Activated CD4-positive, alpha-beta T cell treated with anti-CD3 and anti-CD28 coated beads, Interleukin-2, Interleukin-6, amounts not matched to agents 100 ng/mL and 50 ng/mL, durations not matched to agents 16 hours and 8 hours (primary cell): ENCODE measurements around the gene TREX2.

Experiments
- DNase-seq: peaks from one replicate; pipeline ENCODE4 v3.0.0-alpha.2; 2020

The TREX2 gene

GRCh38 chrX:153433161-153433680 is 12.6 kb downstream of the TREX2 start:
- DNase-seq: no peak

DNA sequence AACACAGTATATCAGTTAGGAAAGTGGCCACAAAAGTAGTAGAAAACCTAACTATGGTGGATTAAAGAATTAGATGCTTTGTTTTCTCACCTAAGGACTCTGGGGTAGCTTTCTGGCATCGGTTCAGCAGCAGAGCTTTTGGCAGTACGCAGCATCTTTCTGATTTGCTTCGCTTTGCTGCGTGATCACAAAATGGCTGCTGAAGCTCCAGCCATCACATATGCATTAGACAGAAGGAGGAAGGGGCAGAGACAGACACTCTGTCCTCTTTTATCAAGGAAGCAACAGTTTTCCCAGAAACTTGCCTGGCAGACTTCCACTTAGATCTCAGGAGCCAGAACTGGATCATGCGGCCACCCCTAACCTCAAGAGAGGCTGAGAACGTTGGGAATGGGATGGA is 15.1 kb downstream of the TREX2 start:
- no peak for DNase-seq

DNA sequence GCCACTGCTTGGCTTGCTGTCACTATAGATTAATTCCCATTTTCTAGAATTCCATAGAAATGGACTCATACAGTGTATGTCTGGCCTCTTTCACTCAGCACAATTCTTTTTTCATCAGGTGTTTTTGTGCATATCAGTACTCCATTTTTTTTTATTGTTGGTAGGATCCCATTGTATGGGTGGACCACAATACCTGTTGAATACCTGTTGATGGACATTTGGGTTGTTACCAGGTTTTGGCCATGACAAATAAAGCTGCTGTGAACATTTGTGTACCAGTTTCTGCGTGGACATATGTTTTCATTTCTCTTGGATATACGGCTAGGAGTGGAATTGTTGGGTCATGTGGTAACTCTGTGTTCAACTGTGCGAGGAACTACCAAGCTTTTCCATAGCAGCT is 19.7 kb downstream of the TREX2 start:
- no peak for DNase-seq

DNA sequence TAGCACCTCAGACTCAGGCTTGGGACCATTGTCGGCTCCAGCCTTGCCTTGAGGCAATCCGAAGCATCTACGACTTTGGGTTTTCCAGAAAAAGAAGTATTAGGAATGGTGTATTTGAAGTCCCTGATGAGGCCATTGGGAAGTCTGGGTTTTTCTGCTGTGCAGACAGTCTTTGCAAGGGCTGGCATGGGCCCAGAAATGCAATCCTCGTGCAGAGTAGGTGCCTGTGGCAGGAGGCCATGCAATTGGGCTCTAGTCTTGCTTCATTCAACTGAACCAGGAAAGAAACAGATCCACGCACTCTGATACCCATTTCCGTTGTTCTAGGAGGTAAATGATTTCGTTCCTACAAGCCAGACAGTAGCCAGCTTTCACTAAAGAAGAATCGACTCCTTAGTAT is 22.2 kb downstream of the TREX2 start:
- no peak for DNase-seq

DNA sequence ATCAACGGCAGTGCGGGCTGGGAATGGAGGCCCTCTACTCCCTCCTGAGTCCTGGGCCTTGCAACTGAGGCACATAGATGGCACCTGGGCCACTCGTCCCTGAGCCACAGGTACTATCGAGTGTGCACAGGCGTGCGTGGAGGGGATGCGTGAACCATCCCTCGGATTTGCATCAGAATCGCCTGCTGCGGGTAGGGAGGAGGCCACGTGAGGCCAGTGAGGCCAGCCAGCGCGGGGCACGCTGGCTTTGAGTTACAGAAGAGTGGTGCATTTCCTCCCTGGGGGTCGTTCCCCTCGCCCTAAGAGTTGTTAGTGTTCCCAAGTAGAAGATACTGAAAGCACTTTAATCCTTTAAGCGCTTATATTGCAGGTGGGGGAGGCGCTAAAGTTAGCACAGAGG is 24.0 kb downstream of the TREX2 start:
- DNase-seq: no peak

GRCh38 chrX:153420851-153421599 is 24.8 kb downstream of the TREX2 start:
- DNase-seq: no peak

DNA sequence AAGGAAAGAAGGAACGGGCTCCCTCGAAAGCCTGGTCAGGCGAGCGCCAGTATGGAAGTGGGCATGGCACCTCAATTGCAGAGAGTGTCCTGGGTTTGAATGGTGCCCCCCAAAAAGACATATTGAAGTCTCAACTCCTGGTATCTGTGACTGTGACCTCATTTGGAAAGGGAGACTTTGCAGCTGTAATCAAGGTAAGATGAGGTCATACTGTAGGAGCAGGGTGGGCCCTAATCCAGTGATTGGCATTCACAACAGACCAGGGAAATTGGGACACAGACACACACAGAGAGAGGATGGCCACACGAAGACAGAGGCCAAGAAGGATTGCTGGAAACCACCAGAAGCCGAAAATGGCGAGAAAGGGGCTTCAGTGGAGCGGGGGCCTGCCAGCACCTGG is 28.2 kb downstream of the TREX2 start:
- no peak for DNase-seq

- DNase-seq: no peak
Measured at GRCh38 chrX:153416781-153417450, 28.9 kb downstream of the TREX2 start.

GRCh38 chrX:153414856-153415510 is 30.9 kb downstream of the TREX2 start:
- DNase-seq: no peak

- no peak for DNase-seq
Measured at GRCh38 chrX:153413731-153414130, 32.1 kb downstream of the TREX2 start.

GRCh38 chrX:153412746-153413720 is 32.8 kb downstream of the TREX2 start:
- no peak for DNase-seq

- DNase-seq: no peak
Measured at GRCh38 chrX:153411988-153412574, 33.8 kb downstream of the TREX2 start.

DNA sequence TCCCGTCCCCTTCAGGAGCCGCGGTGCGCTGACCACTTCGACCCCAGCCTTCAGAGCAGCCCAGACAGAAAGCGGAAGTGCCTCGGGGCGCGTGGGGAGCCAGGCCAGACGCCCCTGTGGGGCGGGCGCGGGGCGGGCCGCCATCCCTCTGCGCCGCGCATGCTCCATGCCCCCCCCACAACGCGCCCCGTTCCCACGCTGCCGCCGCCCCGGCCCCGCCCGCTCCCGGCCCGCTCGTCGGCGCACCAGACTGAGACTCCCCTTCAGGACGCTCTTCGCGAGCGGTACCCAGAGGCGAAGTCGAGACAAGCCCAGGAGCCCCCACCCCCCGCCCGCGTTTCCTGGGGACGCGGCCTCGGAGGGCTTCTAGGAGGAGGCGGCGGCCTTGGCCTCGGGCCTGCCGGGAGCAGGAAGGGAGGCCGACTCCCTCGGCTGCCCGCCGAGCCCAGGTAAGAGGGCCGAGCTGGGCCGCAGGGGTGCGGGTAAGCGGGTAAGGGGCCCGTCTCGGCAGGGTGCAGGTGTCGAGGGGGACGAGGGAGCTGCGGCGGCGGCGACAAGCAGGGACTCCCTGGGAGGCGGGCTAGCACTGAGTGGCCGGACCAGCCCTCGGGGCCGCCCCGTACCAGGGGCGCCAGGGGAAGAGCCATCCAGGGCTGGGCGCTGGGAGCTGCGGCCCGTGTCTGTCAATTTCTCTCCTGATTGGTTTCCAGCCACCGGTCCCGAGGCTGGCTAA is 34.4 kb downstream of the TREX2 start, which contains the start of gene ZFP92:
ZFP92 (plus strand) TSS at position 218 of the 733 bp plus-strand sequence. CDS start 6,851 bp downstream, outside the sequence.
- peak; percentile 39 for DNase-seq

GRCh38 chrX:153410888-153411254 is 35.0 kb downstream of the TREX2 start:
- no peak for DNase-seq

DNA sequence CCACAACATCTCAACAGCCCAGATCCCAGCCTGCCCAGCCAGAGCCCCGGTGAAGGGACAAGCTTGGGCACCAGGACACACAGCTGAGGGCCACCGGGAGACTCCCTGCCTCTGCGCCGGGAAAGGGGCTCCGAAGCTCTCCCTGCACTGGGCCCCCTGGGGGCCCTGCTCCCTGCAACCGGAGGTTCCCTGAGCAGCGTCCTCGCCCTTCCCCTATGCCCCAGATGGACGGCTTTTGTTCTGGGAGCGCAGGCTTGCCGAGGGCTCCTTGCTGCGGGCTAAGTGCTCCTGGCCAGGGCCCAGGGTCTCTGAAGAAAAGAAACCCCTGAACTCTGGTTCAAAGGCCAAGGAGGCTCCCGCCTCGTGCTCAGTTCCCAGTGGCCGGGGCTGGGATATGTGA is 35.5 kb downstream of the TREX2 start:
- no peak for DNase-seq

- DNase-seq: no peak
Measured at GRCh38 chrX:153409414-153410101, 36.3 kb downstream of the TREX2 start.

GRCh38 chrX:153408871-153409351 is 36.9 kb downstream of the TREX2 start:
- no peak for DNase-seq

GRCh38 chrX:153408221-153408721 is 37.6 kb downstream of the TREX2 start:
- no peak for DNase-seq

DNA sequence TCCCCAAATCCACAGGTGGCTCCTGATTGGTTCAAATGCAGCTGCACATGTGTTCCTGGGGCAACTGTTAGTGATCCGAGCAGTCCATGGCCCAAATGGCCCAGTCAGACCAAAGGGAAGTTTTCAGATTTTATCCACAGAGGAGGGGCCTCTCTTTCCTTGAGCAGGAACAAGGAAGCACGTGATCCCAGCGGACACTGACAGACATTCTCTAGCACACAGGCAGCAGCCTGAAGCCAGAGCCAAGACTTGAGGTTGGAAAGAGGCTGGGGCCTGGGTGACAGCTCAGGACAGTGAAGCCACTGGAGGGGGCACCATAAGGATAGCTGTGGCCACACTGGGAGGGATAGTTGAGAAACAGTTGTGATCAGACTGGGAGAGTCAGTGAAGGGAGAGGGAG is 38.1 kb downstream of the TREX2 start:
- no peak for DNase-seq

GRCh38 chrX:153406903-153407302 is 39.0 kb downstream of the TREX2 start:
- no peak for DNase-seq
